AML-193 (cell line): ENCODE data around the gene DSTN.

Source experiments
- DNase-seq, 2 experiments: peaks; one replicate each; lab custom pipeline; 2025; lab: John Stamatoyannopoulos, UW

Gene DSTN

DNA sequence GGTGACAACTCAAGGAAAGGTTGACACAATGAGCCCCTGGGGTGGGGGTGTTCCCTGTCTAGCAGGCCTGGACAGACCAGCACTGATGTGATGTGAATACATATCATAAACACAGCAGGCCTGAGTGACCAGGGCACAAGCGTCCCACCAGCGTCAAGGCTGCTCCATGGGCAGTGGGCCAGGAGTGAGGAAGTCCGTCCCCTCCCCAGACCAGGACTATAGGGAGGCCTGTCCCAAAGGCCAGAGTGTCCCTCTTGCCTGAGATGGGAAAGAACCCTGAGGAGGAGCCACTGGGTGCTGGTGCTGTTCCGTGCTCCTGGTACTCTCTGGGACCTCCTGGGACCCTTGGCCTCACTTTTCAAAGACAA lies 67.5 kb downstream of the DSTN start:
- DNase-seq, result no peak

DNA sequence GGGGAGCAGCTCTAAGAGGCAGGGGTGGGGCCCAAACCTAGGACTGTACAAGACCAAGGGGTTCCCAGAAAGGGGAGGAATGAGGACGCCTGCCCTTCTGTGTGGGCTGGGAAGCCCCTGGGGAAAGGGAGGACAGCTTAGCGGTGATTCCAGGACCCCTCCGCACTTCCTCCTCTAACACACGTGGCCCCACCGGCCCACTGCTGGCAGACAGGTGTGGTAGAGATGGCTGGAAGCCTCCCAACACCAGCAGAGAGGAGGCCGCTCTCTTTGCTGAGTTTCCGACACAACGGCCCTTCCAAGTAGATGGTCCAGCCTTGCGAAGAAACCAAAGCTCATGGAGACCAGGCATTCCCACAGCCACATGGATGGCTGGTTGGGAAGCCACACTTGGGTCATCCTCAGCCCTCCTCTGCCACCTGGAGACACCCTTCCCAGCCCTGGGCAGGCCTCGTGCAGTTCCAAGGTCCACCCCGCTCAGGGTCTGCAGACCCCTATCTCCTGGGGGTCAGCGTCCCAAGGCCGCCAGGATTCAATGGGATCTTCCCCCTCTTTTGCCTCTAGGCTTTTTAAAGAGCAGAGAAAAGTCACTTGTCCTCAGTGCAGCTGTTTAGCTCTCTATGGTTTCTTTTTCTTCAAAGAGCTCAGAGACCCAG lies 68.2 kb downstream of the DSTN start:
- DNase-seq, result no peak

- DNase-seq, result no peak
These were observed 69.0 kb downstream of the DSTN start for GRCh38 chr20:17638835-17639407.

DNA sequence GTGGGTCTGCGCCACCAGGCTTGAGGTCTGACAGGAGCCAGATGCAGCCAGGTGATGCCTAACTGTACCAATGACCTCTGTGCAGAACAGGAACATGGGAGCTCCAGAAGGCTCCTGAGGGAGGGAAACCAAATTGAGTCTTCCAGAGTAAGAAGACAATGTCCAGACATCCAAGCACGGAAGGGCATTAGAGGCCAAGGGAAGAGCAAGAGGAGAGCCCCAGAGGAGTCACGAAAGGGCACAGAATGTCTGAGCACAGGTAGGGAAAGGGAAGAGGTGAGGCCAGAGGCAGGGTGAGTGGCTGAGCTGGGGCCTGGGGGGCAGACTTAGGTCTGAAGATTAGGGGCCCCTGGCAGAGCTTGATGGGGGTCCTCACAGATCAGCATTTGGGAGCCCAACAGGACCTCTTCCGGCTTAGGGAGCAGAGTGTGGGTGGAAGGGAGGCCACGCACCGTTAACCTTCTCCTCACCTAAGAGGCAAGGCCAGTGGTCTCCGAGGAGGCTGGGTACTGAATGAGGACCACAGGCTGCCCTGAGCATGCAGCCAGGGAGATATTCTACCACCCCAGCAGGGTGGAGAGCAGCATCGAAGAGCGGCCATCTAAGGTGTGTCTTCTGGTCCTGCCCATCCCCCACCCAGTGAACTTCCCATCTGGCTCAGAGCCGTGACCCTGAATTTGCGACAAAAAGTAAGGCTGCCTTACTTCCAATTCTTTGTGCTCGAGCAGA lies 70.4 kb downstream of the DSTN start:
- DNase-seq, result no peak

- no peak for DNase-seq
These were observed 71.1 kb downstream of the DSTN start for GRCh38 chr20:17640875-17641378.

DNA sequence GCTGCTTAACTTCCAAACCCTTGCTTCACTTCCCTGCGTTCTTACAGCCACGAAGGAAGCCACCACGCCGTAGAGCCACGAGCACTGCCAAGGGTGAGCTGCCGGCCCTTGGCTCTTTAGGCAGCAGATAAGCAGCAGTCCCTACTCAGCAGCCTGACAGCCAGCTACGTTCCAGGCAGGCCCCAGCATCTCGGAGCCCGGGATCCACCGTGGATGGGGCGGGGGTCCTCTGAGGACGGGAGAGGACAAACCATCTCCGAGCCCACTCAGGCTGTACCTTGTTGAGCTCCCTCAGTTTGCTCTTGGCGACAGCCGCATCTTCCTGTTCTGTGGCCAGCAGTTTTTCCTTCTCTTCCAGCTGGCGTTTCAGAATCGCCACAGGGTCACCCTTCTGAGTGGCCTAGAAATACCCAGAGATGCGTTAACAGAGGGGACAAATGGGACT lies 71.7 kb downstream of the DSTN start:
- no peak for DNase-seq

DNA sequence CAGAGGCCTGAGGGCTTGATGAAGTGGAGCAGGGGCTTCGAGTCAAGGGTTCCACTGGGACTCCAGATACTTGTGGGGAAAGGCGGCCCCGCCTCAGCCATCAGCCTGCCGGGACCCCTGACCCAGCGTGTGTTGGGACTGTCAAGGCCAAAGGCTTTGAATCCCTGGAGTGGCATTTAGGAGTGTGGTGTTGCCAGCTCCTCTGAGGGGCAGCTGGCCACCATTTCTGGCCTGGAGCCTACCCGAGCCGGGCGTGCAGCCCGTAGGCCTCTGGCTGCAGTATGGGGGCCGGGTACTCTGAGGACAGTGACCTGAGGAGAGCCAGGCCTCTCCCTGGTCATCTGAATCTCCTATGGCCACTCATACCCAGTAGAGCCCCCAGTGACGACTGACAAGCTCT lies 72.1 kb downstream of the DSTN start:
- DNase-seq, result no peak

GRCh38 chr20:17642404-17643269 lies 72.8 kb downstream of the DSTN start:
- no peak for DNase-seq

DNA sequence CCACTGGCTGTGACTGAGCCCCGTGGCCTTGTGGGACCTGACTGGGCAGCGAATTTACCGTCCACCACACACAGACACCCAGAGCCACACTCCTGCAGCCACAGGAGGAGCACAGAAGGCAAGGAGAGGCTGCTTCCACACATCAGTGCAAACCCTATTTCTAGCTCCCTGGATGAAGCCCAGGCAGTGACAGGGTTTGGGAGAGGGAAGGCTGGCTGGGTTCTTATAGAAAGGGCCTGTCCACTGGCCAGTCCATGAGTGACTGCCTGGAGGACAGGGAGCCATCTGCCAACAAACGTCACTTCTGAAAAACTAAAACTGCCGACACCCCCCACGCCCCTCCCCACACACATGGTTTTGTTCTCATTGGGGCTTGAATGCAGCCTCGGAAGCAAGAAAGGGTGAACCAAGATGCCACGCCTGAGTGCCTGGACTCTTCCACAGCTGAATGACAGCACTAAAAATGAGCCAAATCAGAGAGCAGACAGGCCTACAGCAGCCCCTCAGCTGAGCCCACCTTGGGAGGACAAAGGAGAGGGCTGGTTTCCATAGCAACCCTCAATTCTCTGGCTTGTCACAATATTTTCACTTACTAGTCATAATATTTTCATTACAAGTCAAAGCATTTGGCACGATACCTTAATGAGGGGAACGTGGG lies 73.8 kb downstream of the DSTN start:
- DNase-seq, result no peak

- no peak for DNase-seq
These were observed 74.6 kb downstream of the DSTN start for GRCh38 chr20:17644451-17644850.

- no peak for DNase-seq
These were observed 75.1 kb downstream of the DSTN start for GRCh38 chr20:17645010-17645409.

DNA sequence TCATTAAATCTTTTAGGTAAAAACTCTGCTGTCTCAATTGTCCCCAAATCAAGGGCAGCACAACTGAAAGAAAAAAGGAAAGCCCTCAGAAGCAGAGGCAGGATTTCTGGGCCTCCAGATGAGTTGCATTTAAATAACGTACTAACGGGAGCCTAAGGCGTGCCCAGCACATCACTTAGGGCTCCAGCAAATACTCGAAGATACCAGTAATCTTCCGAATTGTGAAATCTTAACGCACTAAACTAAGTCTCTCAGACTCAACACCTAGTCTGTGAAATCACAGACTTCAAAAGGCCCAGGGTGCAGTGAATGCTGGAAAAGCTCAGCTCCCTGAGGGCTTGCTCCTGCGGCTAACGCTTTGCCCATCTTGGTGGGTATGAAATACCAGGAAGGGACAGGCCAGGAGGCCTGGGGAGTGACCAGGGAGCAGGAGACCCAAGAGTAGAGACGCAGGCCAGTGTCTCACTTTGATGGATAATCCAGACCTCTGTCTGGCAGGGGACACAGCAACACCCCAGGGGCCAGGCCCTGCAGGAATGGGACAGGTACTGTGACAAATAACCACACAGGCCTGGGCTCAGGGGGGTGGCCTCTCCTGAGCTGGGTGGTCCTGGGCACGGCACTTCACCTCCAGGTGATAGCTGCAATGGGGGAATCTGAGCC lies 75.8 kb downstream of the DSTN start:
- DNase-seq, result no peak

GRCh38 chr20:17646209-17646960 lies 76.5 kb downstream of the DSTN start:
- no peak for DNase-seq

- DNase-seq, result no peak
These were observed 77.1 kb downstream of the DSTN start for GRCh38 chr20:17646961-17647301.

DNA sequence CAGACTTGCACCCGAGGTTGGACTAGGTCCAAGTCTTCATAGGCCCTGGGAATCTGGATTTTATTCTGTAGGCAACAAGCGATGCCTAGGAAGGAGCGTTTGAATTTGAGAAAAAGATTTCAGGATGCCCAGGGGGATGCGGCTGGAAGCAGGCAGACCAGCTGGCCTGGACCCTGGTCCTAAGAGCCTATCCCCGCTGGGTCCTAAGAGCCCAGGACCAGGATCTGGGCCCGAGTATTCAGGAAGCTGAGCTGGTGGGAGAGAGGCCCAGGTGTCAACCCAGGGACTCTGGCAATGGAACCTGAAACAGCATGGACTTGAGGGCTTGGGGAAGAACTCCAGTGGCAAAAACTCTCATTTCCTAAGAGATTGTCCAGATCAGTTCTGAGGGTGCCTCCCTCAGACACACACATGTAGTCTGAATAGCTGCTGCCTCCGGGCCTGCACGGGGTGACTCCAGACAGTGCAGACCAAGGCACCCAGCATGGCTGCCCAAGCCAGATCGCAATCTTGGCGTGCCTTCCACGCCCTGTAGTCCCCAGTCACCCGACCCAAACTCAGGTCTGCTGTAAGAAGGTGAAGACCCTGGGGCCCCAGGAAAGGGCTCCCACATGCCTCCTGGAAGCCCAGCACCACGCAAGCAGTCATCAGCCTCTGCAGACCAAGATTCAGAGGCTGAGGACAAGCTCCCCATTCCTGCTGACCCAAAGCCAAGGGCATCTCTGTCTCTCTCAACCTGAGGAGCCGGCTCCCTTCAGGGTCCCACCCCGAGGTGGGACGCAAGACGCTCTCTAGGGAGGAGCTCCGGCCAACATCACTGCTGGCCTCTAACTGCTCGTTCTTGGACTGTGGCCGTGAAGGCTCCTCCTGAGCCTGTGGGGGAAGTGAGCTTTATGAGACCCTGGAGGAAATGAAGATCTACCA lies 77.8 kb downstream of the DSTN start:
- DNase-seq, result no peak

- no peak for DNase-seq
These were observed 78.4 kb downstream of the DSTN start for GRCh38 chr20:17648315-17648646.

GRCh38 chr20:17648791-17649730 lies 79.2 kb downstream of the DSTN start:
- no peak for DNase-seq

- no peak for DNase-seq
These were observed 80.6 kb downstream of the DSTN start for GRCh38 chr20:17650301-17651128.
